ENCODE data around the gene COIL.

GRCh38 chr17:56979091-56979480 lies 18.2 kb upstream of the COIL start:
- TF ChIP-seq CTCF (conservative IDR thresholded peaks at IDR 0.05 in 1 of 2, IDR thresholded peaks at IDR 0.05 in 1 of 2; ENCODE audit: low read depth in 1 of 2, low read length in 2 of 2) (no peak), EZH2 (IDR thresholded peaks at IDR 0.05; ENCODE audit: low read length, missing control alignments) (no peak)
